ENCODE measurements around the gene ZBTB37. TPM values are rescaled to one million over a fixed set of nuclear protein-coding genes. Genes with fewer than 3 reads are reported as not detected.
"Not testable (repeated sequence)": the region's sequence is repeated elsewhere in the genome, so short reads cannot be mapped to it uniquely, and the experiment has no call there.

The ZBTB37 gene
- total and polyA plus RNA-seq, 11 donors = 2.1 to 14.8 (median 7.8) TPM

- TF ChIP-seq POLR2A (IDR thresholded peaks at IDR 0.05) (no peak), CTCF (IDR thresholded peaks at IDR 0.05) (no peak)
- Histone ChIP-seq H3K4me3 (no peak overlapping the region), H3K27ac (no peak overlapping the region), H3K27me3 (no peaks in the 10 kb centered on the region), H3K9me3 (no peaks in the 10 kb centered on the region), H3K36me3 (peaks cover 0 to under 1% (median 0%) of the 10 kb centered on the region in 9 donors), H3K4me1 (no peaks in the 10 kb centered on the region)
- ATAC-seq (no peak), DNase-seq (no peak)
- 87 to 96% (median 95%) methylated on average over 7 to 8 of the region's 8 CpGs for WGBS, 4 donors
- intact Hi-C loops (cut with DNase I) = no loop called here
These were observed 57.4 kb downstream of the ZBTB37 start for GRCh38 chr1:173925306-173926242.

- DNase-seq, ATAC-seq, H3K27ac ChIP-seq, H3K4me1 ChIP-seq, H3K27me3 ChIP-seq, H3K9me3 ChIP-seq, H3K4me3 ChIP-seq: not testable (repeated sequence)
- intact Hi-C loops (cut with DNase I) = loop anchor here in 1 of 10 donors (10.0 kb wide), 1 partner anchor 56 kb away; no protein-coding TSS in a partner anchor
- peaks cover 0 to 49% (median 27%) of the 10 kb centered on the region in 9 donors for H3K36me3 ChIP-seq
- WGBS, 4 donors = 90 to 97% (median 94%) methylated on average over 5 of the region's 5 CpGs
These were observed 62.4 kb downstream of the ZBTB37 start for GRCh38 chr1:173930541-173930940.

- DNase-seq = no peak
- H3K9me3 ChIP-seq = no peaks in the 10 kb centered on the region
- ATAC-seq = no peak
- TF ChIP-seq CTCF (IDR thresholded peaks at IDR 0.05) = no peak
- no peak for TF ChIP-seq POLR2A (IDR thresholded peaks at IDR 0.05)
- H3K27me3 ChIP-seq = no peaks in the 10 kb centered on the region
- no peak overlapping the region for H3K27ac ChIP-seq
- H3K36me3 ChIP-seq = peaks cover 0 to 88% (median 66%) of the 10 kb centered on the region in 9 donors
- intact Hi-C loops (cut with DNase I) = loop anchor here in 1 of 10 donors (10.0 kb wide), 1 partner anchor 60 kb away; no protein-coding TSS in a partner anchor
- H3K4me1 ChIP-seq = no peaks in the 10 kb centered on the region
- 84 to 99% (median 98%) methylated on average over 1 of the region's 1 CpG for WGBS, 4 donors
- no peak overlapping the region for H3K4me3 ChIP-seq
These were observed 66.3 kb downstream of the ZBTB37 start for GRCh38 chr1:173934440-173934839.

GRCh38 chr1:173937062-173937461 is 68.9 kb downstream of the ZBTB37 start:
- H3K4me1 ChIP-seq = no peaks in the 10 kb centered on the region
- H3K4me3 ChIP-seq = no peak overlapping the region
- ATAC-seq (no peak), DNase-seq (no peak)
- H3K9me3 ChIP-seq = no peaks in the 10 kb centered on the region
- H3K27me3 ChIP-seq = no peaks in the 10 kb centered on the region
- peaks cover 0 to 100% (median 93%) of the 10 kb centered on the region in 9 donors for H3K36me3 ChIP-seq
- H3K27ac ChIP-seq = no peak overlapping the region
- TF ChIP-seq POLR2A (IDR thresholded peaks at IDR 0.05) (no peak), CTCF (IDR thresholded peaks at IDR 0.05) (no peak)
- intact Hi-C loops (cut with DNase I) = loop anchor here in 2 of 10 donors (5.0 to 10.0 kb wide), 2 partner anchors 40 to 62 kb away; no protein-coding TSS in a partner anchor
- 84 to 90% (median 87%) methylated on average over 2 of the region's 2 CpGs for WGBS, 4 donors

Data from heart left ventricle (tissue), 16 donors.